ENCODE results near the gene CCND1.

The CCND1 gene

GRCh38 chr11:69640995-69641581, at the start of gene CCND1:
Gene CCND1, plus strand, starts transcription at chr11:69641156. Its CDS starts 158 bp downstream, at chr11:69641314.
- DNase-seq, result peak; percentile 55 to 66

- no peak for DNase-seq
Measured at GRCh38 chr11:69592986-69593650, 47.8 kb upstream of the CCND1 start.

- DNase-seq, result no peak
Measured at GRCh38 chr11:69593851-69594250, 47.1 kb upstream of the CCND1 start.

GRCh38 chr11:69594481-69594880, 46.5 kb upstream of the CCND1 start:
- no peak for DNase-seq

GRCh38 chr11:69595805-69596665, 44.9 kb upstream of the CCND1 start:
- DNase-seq, result no peak

- no peak for DNase-seq
Measured at GRCh38 chr11:69598147-69598546, 42.8 kb upstream of the CCND1 start.

GRCh38 chr11:69599502-69599901, 41.5 kb upstream of the CCND1 start:
- no peak for DNase-seq

GRCh38 chr11:69600001-69600400, 41.0 kb upstream of the CCND1 start:
- no peak for DNase-seq

- no peak for DNase-seq
Measured at GRCh38 chr11:69601011-69601975, 39.7 kb upstream of the CCND1 start.

- DNase-seq, result no peak
Measured at GRCh38 chr11:69603111-69603836, 37.7 kb upstream of the CCND1 start.

GRCh38 chr11:69604055-69604454, 36.9 kb upstream of the CCND1 start:
- no peak for DNase-seq

- no peak for DNase-seq
Measured at GRCh38 chr11:69605737-69606526, 35.0 kb upstream of the CCND1 start.

- DNase-seq, result no peak
Measured at GRCh38 chr11:69609351-69609750, 31.6 kb upstream of the CCND1 start.

GRCh38 chr11:69611548-69612526, 29.1 kb upstream of the CCND1 start:
- no peak for DNase-seq

GRCh38 chr11:69613594-69613993, 27.4 kb upstream of the CCND1 start:
- DNase-seq, result no peak

GRCh38 chr11:69614085-69614484, 26.9 kb upstream of the CCND1 start:
- DNase-seq, result no peak

- DNase-seq, result no peak
Measured at GRCh38 chr11:69615545-69616278, 25.2 kb upstream of the CCND1 start.

GRCh38 chr11:69617220-69617619, 23.7 kb upstream of the CCND1 start:
- DNase-seq, result no peak

GRCh38 chr11:69617682-69618081, 23.3 kb upstream of the CCND1 start:
- DNase-seq, result no peak

Data from SHP77 (cell line).